Kidney glomerular epithelial cell (primary cell): ENCODE results near the gene PEX14.
A peak's percentile ranks its signal among the peaks of the same experiment; 100 is the strongest.

Source experiments
- DNase-seq: peaks from one replicate; lab custom pipeline; 2025; lab: John Stamatoyannopoulos, UW

The PEX14 gene

DNA sequence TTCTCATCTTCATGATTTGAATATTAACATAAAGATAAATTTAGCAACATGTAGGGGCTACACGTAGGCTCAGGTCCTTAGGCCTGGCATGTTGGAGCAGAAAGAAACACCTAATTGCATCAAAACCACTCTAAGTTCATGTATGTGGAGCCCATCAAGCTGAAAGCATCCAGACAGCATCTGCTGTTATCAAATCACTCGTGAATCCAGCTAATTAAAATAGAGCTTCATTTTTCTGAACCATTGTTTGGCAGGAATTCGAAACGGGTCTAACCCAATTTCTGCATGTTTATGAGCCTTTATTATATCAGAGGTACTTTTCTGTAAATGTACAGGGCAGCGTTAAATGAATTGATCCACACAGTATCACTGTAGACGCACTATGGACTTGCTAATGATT is 45.7 kb downstream of the PEX14 start:
- no peak for DNase-seq

DNA sequence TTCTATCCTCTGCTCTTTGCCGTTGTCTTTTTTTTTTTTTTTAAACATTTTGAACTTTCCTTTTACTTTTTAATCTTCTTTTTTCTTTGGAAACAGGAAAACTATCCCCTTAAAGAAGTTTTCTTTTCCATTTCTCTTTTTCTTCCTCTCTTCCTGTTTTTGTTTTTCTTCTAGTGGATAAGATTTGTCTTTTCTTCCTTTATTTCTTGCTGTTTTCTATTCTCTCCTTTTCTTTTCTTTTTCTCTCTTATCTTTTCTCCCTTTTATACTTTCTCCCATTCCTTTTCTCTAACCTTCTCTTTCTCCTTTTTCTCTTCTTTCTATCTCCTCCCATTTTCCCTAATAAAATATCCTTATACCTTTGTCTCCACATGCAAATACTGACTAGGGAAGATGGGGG is 46.2 kb downstream of the PEX14 start:
- DNase-seq, result no peak

DNA sequence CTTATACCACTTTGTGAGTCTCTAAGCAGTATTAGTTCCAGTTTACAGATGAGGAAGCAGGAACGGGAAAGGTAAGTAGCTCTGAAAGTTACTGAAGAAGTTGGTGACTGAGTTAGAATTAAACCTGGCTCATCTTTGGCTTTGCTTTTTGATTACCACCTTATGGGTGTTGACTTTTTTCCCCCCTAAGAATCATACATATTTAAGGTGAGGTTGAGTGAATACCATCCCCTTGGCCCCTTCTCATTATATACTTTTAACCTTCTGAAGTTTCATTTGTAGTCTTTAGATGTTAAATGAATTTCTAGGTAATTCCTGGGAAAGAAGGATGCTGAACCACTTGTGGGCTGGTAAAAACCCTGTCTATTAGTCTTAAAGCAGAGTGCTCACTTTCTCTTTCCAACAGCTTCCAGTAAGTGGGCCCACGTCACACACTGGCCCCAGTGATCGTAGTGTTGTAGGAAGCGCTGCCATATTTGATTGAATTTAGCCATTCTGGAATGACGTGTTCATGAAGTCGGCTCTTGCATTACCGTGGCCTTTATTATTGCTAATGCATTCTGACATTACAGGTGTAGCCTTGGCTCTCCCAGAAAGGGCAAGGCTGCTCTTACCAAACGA is 46.9 kb downstream of the PEX14 start:
- no peak for DNase-seq

DNA sequence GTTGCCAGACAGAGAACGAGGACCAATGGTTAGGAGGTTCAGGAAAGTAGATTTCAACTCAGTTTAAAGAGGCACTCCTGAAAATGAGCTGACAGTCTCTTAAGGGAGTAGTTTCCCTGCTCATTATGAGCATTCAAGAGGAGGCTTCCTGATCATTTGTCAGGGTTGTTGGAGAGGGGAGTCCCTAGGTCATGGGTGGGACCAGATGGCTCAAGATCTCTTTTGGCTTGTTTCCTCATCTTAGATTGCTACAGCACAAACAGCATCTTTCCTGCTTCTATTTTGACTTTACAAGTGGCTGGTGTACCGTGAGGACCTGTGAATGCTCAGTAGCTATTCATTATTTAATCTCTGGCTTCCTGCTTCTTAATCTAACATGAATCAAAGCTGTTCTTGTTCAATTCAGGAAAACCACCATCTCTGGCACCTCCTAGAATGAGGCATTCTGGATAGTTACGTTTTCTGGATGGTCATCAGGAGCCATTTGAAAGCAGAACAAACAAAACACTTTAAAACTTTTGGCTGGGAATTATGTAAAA is 47.6 kb downstream of the PEX14 start:
- no peak for DNase-seq

DNA sequence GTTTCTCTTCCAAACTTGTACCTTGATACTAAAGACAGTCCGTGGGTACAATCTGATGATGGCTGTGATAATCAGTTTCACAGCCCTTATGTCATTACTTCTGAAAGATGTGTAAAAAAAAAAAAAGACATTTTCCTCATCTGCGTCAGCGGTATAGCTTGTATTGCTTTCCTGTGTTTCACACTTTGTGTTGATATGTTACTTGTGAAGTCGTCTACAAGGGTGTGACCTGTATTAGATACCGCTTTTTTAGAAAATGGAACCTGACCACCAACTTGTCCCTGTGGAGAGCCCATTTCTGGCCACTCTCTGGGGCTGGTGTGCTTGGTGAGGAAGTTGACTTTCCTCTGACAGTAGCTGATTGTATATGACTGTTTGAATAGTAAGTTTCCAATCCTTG is 50.5 kb downstream of the PEX14 start:
- DNase-seq, result no peak

GRCh38 chr1:10528066-10529014 is 53.6 kb downstream of the PEX14 start:
- peak; percentile 99 for DNase-seq

- DNase-seq, result no peak
Measured at GRCh38 chr1:10529091-10529490, 54.3 kb downstream of the PEX14 start.

DNA sequence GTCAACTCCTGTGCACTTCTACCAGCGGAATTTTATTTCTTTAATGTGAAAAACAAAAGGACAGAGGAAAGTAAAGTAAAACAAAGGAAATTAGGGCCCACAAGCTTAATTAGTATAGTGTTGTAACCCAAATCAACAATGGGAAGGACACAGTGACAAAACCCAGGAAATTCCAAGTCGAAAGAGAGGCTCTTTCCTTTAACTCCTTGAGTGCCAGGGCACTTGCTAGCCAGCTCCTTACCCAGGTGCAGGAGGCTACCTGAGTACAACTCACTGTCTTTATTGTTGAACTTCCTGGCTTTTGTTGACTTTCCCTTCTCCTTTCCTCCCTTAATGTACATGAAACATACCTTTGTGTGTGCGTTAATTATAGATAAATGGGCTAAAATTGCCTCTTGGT is 55.0 kb downstream of the PEX14 start:
- DNase-seq, result no peak

DNA sequence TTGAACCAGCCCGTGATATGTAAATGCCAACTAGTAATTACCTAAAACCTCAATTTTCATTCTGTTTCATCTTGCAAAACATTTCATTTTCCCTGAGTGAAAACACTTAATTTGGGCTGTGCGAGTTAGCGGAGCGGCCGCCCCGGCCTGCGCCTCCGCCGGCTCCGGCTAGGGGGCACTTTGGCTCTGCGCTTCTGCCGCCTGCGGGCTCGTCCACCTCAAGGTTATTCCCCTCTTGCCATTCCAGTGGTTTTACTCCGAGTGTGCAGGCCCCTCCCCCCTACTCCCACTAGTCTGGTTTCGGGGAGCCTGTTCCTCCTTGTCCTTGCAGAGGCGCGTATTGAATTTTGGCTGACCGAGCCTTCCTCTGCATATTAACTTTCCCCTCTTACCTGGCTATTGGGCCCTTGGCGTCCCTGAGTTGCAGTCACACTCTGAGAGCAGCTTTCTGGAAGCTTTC is 55.6 kb downstream of the PEX14 start:
- peak; percentile 75 for DNase-seq

- peak; percentile 65 for DNase-seq
Measured at GRCh38 chr1:10530756-10531495, 56.2 kb downstream of the PEX14 start.

- no peak for DNase-seq
Measured at GRCh38 chr1:10532362-10532761, 57.6 kb downstream of the PEX14 start.

DNA sequence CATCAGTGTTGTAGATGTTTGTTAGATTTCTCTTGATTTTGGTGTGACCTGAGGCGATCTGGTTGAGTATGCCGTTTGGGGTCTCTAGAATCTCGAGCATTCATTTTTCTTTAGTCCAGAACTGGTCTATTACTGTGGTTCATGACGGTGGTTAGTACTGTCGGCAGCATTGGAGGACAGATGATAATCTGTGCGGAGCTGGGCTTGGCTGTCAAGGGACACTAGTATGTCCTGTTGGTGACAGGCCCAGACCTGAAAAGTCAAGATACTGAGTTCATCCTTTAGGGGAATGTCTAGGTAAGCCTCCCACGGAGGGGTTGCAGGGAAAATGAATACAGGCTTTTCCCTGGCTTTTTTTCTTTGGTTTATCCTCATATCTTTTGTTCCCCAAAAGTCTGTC is 59.8 kb downstream of the PEX14 start:
- DNase-seq, result no peak

- DNase-seq, result no peak
Measured at GRCh38 chr1:10536133-10536770, 61.5 kb downstream of the PEX14 start.

DNA sequence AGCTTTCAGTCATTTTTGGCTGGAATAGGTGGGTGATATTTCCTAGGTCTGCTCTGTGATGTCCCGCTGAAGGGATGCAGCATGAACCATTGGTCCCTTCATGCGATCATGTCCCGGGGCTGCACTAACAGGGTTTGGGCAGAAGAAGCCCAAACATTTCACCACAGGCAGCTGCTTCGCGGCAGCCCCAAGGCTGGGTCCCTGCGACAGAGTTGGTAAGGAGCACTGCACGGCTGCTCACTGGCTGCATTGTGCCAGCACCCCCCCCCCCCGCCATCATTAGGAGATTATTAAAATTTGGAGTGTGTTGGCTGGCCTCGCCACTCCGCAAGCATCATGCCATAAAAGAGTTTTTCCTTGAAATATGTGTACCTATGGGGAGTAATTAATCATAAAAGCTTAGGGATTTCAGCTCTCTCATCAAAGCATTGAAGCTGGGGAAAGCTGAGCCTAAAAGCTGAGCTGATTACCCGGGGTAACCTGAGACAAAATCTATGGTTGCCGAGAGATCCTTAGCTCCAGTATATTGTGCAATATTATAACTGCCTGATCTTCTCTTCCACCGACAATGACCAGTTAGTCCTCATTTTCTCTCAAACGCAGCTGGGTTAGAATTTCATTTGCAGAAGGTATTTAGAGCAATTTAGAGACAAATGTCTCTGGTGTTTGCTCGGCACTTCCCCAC is 62.5 kb downstream of the PEX14 start:
- DNase-seq, result no peak

DNA sequence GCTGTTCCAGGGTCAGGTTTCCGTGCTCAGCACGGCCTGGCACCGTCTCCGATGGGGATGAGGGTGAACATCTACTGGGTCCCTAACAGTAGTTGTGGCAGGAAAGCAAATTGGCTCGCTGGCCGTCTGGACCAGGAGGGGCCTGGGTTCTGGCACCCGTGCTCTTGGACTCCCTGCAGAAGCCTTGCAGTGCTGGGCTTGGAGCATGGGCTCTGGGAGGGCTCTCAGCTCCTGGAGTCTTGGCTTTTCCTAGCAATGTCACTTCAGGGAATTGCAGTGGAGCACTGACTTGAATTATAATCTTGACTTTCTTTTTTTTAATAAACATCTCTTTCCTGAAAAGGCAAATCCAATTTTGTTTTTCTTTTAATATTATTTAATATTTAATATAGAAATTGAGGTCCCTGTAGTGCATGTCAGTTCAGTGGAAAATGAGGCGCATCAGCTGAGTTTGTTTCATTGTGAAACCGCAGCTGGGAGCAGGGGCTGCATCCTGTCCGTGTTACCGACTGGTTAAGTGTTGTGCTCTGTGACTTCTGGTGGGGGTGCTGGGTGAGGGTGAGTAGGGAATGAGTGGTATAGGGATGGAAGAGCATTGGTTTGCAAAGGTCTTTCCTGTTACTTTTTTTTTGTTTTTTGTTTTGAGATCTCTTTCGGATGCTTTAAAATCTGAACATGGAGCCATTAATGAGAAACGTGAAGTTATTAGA is 64.1 kb downstream of the PEX14 start:
- no peak for DNase-seq

GRCh38 chr1:10539411-10540043 is 64.8 kb downstream of the PEX14 start:
- DNase-seq, result no peak

DNA sequence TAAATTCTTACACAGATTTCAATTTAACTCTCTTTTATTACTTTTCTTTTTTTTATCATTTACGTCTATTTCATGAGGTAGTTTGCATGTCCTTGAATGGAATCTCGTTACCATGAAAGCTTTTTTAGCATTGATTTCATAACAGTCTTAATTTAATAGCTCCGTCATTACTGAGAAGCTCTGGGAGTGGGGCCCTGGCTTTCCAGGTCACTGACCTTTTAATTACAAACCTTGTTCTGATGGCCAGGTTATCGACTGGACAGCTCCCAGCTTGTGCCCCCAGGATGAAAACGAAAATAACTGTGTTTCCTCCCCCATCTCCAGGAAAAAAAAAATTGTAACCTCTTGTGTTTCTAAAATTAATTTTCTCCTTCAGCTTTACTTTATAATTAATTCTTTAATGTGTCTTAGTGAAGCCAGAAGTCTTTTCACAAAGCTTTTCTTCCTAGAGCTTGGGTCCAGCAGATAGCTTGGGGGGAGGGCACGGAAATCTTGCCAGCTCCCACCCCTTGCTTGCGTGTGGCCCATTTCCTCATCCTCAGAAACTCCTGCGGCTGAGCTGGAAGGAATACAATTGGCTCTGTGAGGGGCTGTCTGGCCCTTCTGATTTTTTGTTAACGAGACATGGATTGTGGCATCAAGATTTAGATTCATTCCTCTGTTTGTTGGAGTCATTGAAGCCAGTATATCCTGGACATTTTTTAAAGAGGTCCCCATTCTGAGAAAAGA is 65.7 kb downstream of the PEX14 start:
- no peak for DNase-seq

DNA sequence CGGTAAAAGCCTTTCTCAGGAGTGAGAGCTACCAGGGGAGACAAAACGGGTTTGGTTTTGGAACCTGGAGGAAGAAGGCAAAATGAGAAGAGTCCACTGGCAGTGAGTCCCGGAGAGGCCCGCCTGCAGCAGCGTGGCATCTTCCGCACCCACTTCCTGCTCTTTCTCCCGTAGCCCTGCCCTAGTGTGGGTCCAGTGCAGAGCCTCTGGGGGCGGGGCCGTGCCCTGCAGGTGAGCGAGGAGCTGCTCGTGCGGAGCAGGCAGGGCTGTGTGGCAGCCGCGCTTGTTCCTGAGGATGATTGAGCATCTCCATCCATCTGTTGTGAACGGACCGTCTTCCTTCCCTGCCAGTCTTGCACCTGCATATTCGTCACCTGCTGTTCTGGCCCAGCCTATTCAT is 66.5 kb downstream of the PEX14 start:
- no peak for DNase-seq

DNA sequence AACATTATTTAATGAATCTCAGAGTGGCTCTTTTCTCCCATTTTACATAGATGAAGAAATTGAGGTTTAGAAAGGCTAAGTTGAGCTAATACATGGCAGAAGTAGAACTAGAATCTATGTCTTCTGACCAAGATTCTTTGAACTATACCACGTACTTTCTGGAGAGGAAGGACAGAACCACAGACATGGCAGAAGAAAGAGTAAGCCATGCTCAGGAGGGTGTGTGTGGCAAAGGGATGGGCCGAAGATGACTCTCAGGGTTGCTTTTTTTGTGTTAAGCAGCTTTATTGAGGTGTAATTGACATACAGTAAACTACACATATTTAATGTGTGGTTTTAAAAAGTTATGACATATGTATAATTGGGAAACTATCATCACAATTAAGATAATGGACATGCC is 69.5 kb downstream of the PEX14 start:
- DNase-seq, result no peak

DNA sequence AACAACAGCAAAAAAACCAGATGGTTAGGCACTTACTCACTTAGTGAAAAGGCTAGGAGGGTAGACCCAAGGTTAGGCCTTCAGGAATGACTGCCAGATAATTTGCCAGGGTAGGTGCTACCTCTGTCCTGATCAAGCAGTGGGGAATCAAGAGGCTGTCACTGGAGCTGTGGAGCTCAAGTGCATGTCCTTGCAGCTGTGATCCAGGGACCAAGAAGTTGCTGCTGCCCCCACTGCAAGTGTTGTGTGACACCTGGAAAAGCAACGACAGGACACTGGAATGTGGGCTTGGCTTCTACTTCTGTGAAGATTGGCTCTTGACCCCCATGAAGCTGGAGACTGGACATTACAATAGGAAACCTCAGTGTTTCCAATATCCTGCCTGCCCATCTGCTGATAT is 72.1 kb downstream of the PEX14 start:
- no peak for DNase-seq
